NCI-H2029 treated with DMSO at 0.1 percent for 48 hours (cell line): ENCODE results near the gene PHF11.

Experiments used
- DNase-seq: peaks from one replicate; lab custom pipeline; 2025; lab: John Stamatoyannopoulos, UW

PHF11 gene

GRCh38 chr13:49498206-49498605 is 2.5 kb downstream of the PHF11 start:
- DNase-seq = no peak

DNA sequence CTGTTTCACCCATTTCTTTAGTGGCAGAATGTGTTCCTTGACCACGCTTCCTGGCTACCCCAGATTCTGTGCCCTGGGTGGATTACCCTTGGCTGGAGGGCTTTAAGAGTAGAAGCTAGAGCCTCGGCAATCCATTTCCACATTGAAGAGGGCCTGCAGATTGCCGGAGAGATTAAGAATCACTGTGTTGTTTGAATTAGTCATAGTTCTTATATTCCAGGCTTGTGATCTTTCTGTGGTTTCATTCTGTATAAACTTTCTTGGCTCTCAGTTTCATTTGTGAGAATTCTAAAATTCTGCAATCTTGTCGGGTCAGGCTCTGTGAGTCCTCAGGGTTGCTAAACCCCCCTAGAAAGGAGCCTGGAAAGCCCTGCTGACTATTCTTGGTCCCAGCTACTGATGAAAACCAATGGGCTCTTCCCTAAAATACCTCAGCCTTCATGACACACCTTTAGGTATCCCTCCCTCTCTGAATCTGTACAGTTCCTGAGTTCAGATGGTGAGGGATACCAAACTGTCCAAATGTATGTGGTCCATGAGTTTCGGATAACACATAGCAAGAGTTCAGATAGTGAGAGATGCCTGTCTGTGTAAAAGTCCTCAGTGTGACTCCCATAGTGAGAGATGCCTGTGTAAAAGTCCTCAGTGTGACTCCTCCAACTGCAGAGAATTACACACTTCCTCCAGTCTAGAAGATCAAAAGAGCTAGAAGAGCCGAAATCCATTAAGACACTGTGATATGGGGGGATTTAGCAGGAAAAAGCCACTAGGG is 4.3 kb downstream of the PHF11 start:
- no peak for DNase-seq

DNA sequence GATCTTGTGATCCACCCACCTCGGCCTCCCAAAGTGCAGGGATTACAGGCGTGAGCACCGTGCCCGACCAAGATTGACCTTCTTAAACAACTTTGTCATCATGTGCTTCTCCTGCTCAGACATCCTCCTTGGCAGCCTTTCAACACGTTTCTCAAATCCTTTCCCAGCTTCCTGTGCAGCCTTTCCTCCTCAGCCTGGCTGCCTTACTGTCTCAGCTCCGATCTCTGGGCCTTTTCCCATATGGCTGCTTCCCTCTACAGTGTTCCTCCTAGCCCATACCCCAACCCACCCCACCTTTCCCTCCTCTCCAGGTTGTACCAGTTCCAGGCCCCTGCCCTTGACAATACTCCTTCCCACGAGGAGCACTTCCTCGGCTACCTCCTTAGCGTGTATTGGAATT is 7.2 kb downstream of the PHF11 start:
- DNase-seq = no peak

GRCh38 chr13:49503951-49504350 is 8.2 kb downstream of the PHF11 start:
- DNase-seq = no peak

GRCh38 chr13:49512578-49512977 is 16.8 kb downstream of the PHF11 start:
- no peak for DNase-seq

DNA sequence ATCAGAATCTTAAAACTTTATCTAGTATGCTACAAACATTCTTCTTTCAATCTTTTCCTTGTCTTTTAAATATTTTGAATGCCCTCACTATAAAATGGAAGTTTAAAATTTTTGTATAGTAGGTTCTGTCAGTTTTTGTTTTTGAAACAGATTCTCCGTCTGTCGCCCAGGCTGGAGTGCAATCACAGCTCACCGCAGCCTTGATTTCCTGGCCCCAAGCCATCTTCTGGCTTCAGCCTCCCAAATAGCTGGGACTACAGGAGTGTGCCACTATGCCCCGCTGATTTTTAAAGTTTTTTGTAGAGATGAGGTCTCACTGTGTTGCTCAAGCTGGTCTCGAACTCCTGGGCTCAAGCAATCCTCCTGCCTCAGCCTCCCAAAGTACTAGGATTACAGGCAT is 20.7 kb downstream of the PHF11 start:
- DNase-seq = no peak

- DNase-seq = no peak
Observed at GRCh38 chr13:49517461-49517860, 21.7 kb downstream of the PHF11 start.

GRCh38 chr13:49521224-49521623 is 25.5 kb downstream of the PHF11 start:
- no peak for DNase-seq

GRCh38 chr13:49524740-49525501 is 29.2 kb downstream of the PHF11 start:
- no peak for DNase-seq

DNA sequence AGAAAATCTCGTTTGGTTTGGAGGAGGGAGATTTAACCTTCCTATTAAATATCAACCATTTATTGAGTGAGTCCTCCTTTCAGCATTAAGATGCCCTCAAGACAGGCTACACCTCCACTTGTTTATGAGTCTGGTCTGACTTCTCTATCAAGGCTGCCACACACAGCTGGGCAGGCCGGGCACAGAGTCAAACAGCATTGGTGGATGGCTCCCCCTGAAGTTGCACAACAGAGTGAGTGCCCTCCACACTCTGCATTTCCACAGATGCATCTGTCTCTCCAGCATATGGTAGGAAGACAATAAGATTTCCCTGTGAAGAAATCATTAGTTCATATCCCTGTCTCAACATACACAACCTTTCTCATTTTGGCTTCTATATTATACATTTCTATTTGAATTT is 31.4 kb downstream of the PHF11 start:
- no peak for DNase-seq

DNA sequence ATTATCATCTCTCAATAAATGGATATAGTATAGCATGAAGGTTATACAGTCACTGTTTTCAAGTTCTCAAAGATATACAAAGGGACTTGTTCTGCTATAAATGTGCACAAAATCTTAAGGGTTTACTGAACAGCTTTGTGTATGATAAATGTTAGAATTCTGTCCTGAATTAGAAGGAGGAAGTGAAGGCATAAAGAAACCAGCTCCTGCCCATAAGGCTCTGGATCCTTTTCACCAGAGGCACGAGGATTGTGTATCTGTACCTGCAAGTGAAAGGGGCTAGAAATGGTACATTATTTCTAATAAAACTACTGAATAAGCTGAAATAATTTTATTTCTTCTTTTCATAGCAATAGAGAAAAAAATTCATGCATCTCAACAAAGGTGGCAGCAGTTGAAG is 32.4 kb downstream of the PHF11 start:
- DNase-seq = no peak

DNA sequence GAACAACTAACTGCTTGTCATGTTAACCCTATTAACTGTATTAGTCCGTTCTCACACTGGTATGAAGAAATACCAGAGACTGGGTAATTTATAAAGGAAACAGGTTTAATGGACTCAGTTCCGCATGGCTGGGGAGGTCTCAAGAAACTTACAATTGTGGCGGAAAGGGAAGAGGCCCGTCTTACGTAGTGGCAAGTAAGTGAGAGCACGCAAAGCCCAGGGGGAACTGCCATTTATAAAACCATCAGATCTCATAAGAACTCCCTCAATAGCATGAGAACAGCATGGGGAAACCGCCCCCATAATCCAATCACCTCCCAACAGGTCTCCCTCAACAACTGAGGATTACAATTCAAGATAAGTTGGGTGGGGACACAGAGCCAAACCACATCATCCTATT is 34.7 kb downstream of the PHF11 start:
- no peak for DNase-seq

DNA sequence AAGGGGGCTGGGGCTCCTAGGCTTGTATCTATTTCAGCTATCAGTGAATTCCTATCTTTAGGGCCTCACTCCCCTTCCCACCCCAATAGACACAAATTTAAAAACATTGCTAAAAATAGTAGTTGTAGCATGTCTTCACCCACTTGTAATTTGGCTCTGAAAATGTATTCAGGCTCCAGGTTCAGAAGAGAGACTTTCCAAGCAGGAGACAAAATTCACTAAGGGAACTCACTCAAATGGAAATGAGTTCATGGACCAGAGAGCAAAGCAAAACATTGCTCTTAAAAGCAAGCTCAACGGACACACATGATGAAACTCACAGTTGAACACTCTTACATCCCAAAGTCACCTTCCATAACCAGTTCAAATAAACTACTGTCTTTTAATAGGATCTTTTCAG is 36.8 kb downstream of the PHF11 start:
- no peak for DNase-seq

GRCh38 chr13:49533011-49533410 is 37.3 kb downstream of the PHF11 start:
- DNase-seq = no peak

DNA sequence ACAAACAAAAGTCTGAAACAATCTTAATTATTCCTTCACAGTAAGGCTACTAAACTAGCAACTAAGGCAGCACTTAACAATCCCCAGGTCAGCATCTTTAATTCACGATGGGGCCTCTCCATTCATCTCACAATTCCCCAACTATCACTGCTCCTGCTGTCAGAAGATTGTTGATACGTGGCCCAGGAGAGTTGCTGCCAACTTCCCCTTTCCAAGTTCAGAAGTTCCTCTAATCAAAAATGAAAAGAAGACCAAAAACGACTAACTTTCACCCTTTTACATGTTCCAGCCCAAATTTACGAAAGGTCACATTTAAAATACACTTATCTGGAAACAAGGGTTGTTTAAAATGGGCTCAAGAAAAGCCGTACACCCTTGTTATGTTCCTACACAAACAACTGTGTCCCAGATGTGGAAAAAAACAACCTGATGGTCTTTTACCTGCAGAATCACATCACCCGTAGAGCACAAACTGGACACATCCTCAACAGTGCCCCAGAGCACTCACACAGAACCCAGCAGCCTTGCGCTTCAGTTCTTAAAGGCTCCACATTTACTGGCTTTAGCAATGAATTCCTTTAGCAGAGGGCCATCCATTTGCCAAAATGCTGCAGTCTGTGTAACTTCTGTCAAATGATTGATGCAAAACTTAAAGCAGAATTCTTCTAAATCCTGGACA is 38.0 kb downstream of the PHF11 start:
- DNase-seq = no peak

- no peak for DNase-seq
Observed at GRCh38 chr13:49536144-49536873, 40.6 kb downstream of the PHF11 start.

DNA sequence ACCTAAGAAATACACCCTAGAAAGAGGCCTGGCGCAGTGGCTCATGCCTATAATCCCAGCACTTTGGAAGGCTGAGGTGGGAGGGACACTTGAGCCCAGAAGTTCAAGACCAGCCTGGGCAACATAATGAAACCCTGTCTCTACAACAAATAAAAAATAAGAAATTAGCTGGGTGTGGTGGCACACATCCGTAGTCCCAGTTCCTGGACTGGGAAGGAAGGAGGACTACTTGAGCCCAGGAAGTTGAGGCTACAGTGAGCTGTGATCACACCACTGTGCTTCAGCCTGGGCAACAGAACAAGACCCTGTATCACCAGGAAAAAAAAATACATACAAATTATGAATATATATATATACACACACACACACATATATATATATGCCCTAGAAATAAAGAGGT is 42.7 kb downstream of the PHF11 start:
- no peak for DNase-seq

- DNase-seq = no peak
Observed at GRCh38 chr13:49539313-49539712, 43.6 kb downstream of the PHF11 start.

- DNase-seq = no peak
Observed at GRCh38 chr13:49539746-49540145, 44.0 kb downstream of the PHF11 start.

- no peak for DNase-seq
Observed at GRCh38 chr13:49540552-49540951, 44.8 kb downstream of the PHF11 start.

DNA sequence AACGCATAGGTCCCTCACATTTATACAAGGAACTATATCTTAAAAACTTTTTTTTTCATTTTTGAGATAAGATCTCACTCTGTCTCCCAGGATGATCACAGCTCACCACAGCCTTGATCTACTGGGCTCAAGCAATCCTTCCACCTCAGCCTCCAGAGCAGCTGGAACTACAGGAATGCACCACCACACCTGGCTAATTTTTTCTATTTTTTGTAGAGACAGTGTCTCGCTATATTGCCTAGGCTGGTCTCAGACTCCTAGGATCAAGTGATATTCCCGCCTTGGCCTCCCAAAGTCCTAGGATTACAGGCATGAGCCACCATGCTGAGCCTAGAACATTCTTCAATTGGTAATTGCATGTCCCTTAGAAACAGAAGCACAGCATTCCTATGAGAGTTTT is 47.9 kb downstream of the PHF11 start:
- DNase-seq = no peak

DNA sequence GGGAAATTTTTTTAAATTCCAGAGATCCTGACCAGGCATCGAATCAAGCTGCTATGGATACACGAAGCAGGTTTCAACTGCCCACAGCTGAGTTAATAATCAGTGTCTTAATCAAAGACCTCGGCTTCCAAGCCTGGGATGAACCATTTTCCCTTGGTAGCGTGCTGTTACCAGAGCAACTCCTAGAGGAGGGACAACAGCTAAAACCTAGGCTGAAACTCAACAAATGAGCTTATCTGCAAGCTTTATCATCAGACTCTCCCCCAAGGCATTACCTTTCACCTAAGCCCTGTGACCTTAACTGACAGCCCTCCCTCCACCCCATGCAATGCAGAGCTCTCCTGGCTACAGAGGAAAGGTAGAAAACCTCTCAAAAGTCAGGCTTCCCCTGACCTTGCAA is 49.9 kb downstream of the PHF11 start:
- DNase-seq = no peak
